Smooth muscle cell (in vitro differentiated cells): ENCODE measurements around the gene CHPF. TPM values are rescaled to one million over a fixed set of nuclear protein-coding genes. Genes with fewer than 3 reads are reported as not detected.
A peak's percentile ranks its signal among the peaks of the same experiment; 100 is the strongest.

ENCODE experiments used
- DNase-seq: peaks from one replicate; lab custom pipeline; 2025; ENCODE audit not compliant: unreplicated experiment; lab: John Stamatoyannopoulos, UW
- H2AFZ ChIP-seq: fragments of 200-600 bp; sonication (generic); 2 replicates; pipeline ENCODE4 v1.6.0; 2016; ENCODE audit warnings: antibody characterized with exemption, low read depth, mild to moderate bottlenecking
- H3F3A ChIP-seq: fragments of 200-600 bp; sonication (generic); 2 replicates; pipeline ENCODE4 v1.6.0; 2017; ENCODE audit warnings: antibody characterized with exemption, low read depth
- H3K27ac ChIP-seq: fragments of 200-600 bp; sonication (generic); 2 replicates; pipeline ENCODE4 v1.5.1; 2016; ENCODE audit warnings: low read depth, mild to moderate bottlenecking
- H3K27me3 ChIP-seq: fragments of 200-600 bp; sonication (generic); 2 replicates; pipeline ENCODE4 v1.6.1; 2016; ENCODE audit warnings: low read depth, mild to moderate bottlenecking
- H3K36me3 ChIP-seq: fragments of 200-600 bp; sonication (generic); 2 replicates; pipeline ENCODE4 v1.5.1; 2016; ENCODE audit warnings: low read depth
- H3K4me1 ChIP-seq: fragments of 200-600 bp; sonication (generic); 2 replicates; pipeline ENCODE4 v1.5.1; 2016; ENCODE audit warnings: low read depth
- H3K4me2 ChIP-seq: fragments of 200-600 bp; sonication (generic); 2 replicates; pipeline ENCODE4 v1.6.0; 2016; ENCODE audit warnings: mild to moderate bottlenecking
- H3K4me3 ChIP-seq: fragments of 200-600 bp; sonication (generic); 2 replicates; pipeline ENCODE4 v1.5.1; 2016; ENCODE audit warnings: mild to moderate bottlenecking
- H3K79me2 ChIP-seq: fragments of 200-600 bp; sonication (generic); 2 replicates; pipeline ENCODE4 v1.6.0; 2016; ENCODE audit warnings: low read depth, mild to moderate bottlenecking
- H3K9ac ChIP-seq: fragments of 200-600 bp; sonication (generic); 2 replicates; pipeline ENCODE4 v1.6.0; 2016; ENCODE audit warnings: low read depth
- H3K9me3 ChIP-seq: fragments of 200-600 bp; sonication (generic); replicated peaks from 2 replicates; pipeline ENCODE4 v1.5.1; 2016; ENCODE audit warnings: low read depth
- H4K20me1 ChIP-seq: fragments of 200-600 bp; sonication (generic); 2 replicates; pipeline ENCODE4 v1.6.0; 2016; ENCODE audit warnings: low read depth
- CTCF ChIP-seq: fragments of 200-600 bp; sonication (generic); IDR thresholded peaks from 2 replicates; pipeline ENCODE4 v1.5.1; 2017; ENCODE audit warnings: borderline replicate concordance, mild to moderate bottlenecking, antibody characterized with exemption; ENCODE audit not compliant: insufficient read depth, poor library complexity, severe bottlenecking
- WGBS: methylation state at CpG from one replicate; pipeline ENCODE4 v1.1.7; 2016; ENCODE audit warnings: low lambda C conversion rate; 5-methylcytosine and 5-hydroxymethylcytosine counted together
- polyA plus RNA-seq: library from polyadenylated mRNA; unstranded; fragments of >200 nt; fragmentation: Nextera tagmentation; extraction: Ambion mirVana; gene quantifications from 2 replicates; pipeline ENCODE4 v1.2.1, GENCODE V29; 2016
- total RNA-seq: library from RNA; depleted of rRNA; stranded (reverse); fragments of >200 nt; gene quantifications from 2 replicates; pipeline ENCODE4 v1.2.3, GENCODE V29; 2014

The CHPF gene
- total and polyA plus RNA-seq, 2 experiments from 2014 or later, result 141 to 344 TPM

GRCh38 chr2:219515874-219516629 is 27.6 kb downstream of the CHPF start:
- Histone ChIP-seq H4K20me1 (no peaks in the 10 kb centered on the region), H3K9ac (no peak overlapping the region), H3K9me3 (no peaks in the 10 kb centered on the region), H3K4me2 (no peak overlapping the region), H3K36me3 (no peaks in the 10 kb centered on the region), H3K27ac (no peak overlapping the region), H3K79me2 (no peaks in the 10 kb centered on the region), H3K4me3 (no peak overlapping the region), H3K27me3 (peaks cover 21% of the 10 kb centered on the region), H3F3A (no peaks in the 10 kb centered on the region), H2AFZ (no peak overlapping the region), H3K4me1 (peaks cover 38% of the 10 kb centered on the region)
- no peak for DNase-seq
- TF ChIP-seq CTCF, result no peak
- WGBS, result 88% methylated on average over 16 of the region's 17 CpGs

- H3K79me2 ChIP-seq, result no peaks in the 10 kb centered on the region
- H3K36me3 ChIP-seq, result no peaks in the 10 kb centered on the region
- no peaks in the 10 kb centered on the region for H3F3A ChIP-seq
- TF ChIP-seq CTCF, result no peak
- no peak for DNase-seq
- no peaks in the 10 kb centered on the region for H4K20me1 ChIP-seq
- H3K27ac ChIP-seq, result no peak overlapping the region
- peaks cover 39% of the 10 kb centered on the region for H3K4me1 ChIP-seq
- H3K9ac ChIP-seq, result no peak overlapping the region
- H3K9me3 ChIP-seq, result no peaks in the 10 kb centered on the region
- H3K4me3 ChIP-seq, result no peak overlapping the region
- H3K27me3 ChIP-seq, result peaks cover 21% of the 10 kb centered on the region
- 95% methylated on average over 21 of the region's 21 CpGs for WGBS
- no peak overlapping the region for H3K4me2 ChIP-seq
- no peak overlapping the region for H2AFZ ChIP-seq
These were observed 28.8 kb downstream of the CHPF start for GRCh38 chr2:219514836-219515235.

GRCh38 chr2:219514196-219514761 is 29.3 kb downstream of the CHPF start, which contains the start of gene ASIC4:
Gene ASIC4, plus strand, starts transcription at chr2:219514482. Its CDS starts 243 bp downstream, at chr2:219514725.
- no peak for TF ChIP-seq CTCF
- WGBS, result 9% methylated on average over 28 of the region's 31 CpGs
- Histone ChIP-seq H3K27me3 (peaks cover 21% of the 10 kb centered on the region), H3K36me3 (no peaks in the 10 kb centered on the region), H3K4me3 (no peak within 1 kb of the TSS), H3K9ac (no peak within 1 kb of the TSS), H3K4me1 (peaks cover 42% of the 10 kb centered on the region), H3K27ac (no peak within 1 kb of the TSS), H4K20me1 (no peaks in the 10 kb centered on the region), H2AFZ (no peak within 1 kb of the TSS), H3K79me2 (no peaks in the 10 kb centered on the region), H3K9me3 (no peaks in the 10 kb centered on the region), H3F3A (no peaks in the 10 kb centered on the region), H3K4me2 (peak within 1 kb of the TSS; percentile 71)
- peak; percentile 20 for DNase-seq

- H3K27me3 ChIP-seq, result peaks cover 21% of the 10 kb centered on the region
- H3K4me2 ChIP-seq, result peak overlapping the region; percentile 71
- no peaks in the 10 kb centered on the region for H3K79me2 ChIP-seq
- DNase-seq, result no peak
- WGBS, result 49% methylated on average over 4 of the region's 4 CpGs
- H3K9ac ChIP-seq, result no peak overlapping the region
- no peaks in the 10 kb centered on the region for H4K20me1 ChIP-seq
- no peaks in the 10 kb centered on the region for H3K9me3 ChIP-seq
- H2AFZ ChIP-seq, result no peak overlapping the region
- no peak for TF ChIP-seq CTCF
- H3K4me1 ChIP-seq, result peaks cover 46% of the 10 kb centered on the region
- no peaks in the 10 kb centered on the region for H3F3A ChIP-seq
- no peak overlapping the region for H3K27ac ChIP-seq
- no peaks in the 10 kb centered on the region for H3K36me3 ChIP-seq
- no peak overlapping the region for H3K4me3 ChIP-seq
These were observed 29.8 kb downstream of the CHPF start for GRCh38 chr2:219513787-219514186.
